Pons (tissue), 1 donor: Measurements from ENCODE around the gene ITIH4.

Experiments used
- DNase-seq: peaks from one replicate; pipeline ENCODE4 v3.0.0-alpha.2; 2016; ENCODE audit warnings: low spot score

Gene ITIH4

GRCh38 chr3:52798376-52798977 lies 32.0 kb downstream of the ITIH4 start:
- DNase-seq: no peak

- no peak for DNase-seq
These were observed 34.1 kb downstream of the ITIH4 start for GRCh38 chr3:52796411-52796810.

DNA sequence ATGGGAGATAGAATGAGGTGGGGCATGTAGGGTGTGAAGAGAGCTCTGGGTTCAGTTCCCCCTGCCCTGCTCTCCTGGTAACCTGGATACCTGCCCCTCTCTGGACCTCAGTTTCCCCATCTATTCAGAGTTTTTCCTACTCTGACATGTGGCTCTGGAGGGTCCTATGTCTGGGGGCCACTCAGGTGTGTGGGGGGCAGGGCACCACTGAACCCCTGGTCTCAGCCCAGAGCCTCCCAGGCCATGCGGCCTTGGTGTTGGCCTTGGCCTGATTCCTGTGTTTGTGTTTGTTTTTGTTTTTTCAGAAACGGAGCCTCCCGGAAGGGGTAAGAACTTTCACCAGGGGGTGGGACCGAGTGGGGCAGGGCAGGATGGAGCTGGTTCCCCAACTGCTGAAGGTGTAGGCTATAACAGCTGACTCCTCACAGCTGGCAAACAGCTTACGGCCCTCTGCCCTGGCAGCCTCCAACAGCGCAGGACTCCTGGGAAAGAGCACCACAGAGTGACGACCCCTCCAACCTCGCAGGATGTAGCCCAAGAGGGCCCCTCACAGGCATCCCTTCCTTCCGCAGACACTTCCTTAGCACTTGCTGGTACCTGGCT lies 35.1 kb downstream of the ITIH4 start:
- DNase-seq: no peak

DNA sequence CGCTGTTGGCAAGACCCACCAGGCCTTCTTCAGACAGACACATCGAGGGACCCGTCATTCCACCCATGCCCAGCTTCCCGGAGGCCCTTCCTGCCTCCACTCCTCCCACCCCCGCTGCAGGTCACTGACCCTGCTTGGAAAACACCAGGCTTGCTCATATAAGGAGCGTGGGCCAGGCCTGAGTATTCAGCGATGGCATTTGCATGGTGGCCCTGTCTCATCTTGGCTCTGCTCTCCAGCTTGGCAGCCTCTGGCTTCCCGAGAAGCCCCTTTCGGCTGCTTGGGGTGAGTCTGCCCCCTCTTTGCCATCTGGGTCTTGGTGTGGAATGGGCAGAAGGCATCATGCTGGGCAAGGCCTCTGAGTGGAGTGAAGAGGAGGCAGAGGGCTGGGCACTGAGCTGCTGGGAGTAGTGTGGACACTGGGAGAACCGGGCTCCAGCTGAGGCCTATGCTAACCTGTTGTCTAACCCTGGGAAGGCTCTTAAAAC lies 35.8 kb downstream of the ITIH4 start, which contains the start of gene ITIH3:
Gene ITIH3 (plus strand): TSS at position 185 of the 488 bp plus-strand sequence. CDS start 8 bp downstream, at position 193.
- DNase-seq: no peak

DNA sequence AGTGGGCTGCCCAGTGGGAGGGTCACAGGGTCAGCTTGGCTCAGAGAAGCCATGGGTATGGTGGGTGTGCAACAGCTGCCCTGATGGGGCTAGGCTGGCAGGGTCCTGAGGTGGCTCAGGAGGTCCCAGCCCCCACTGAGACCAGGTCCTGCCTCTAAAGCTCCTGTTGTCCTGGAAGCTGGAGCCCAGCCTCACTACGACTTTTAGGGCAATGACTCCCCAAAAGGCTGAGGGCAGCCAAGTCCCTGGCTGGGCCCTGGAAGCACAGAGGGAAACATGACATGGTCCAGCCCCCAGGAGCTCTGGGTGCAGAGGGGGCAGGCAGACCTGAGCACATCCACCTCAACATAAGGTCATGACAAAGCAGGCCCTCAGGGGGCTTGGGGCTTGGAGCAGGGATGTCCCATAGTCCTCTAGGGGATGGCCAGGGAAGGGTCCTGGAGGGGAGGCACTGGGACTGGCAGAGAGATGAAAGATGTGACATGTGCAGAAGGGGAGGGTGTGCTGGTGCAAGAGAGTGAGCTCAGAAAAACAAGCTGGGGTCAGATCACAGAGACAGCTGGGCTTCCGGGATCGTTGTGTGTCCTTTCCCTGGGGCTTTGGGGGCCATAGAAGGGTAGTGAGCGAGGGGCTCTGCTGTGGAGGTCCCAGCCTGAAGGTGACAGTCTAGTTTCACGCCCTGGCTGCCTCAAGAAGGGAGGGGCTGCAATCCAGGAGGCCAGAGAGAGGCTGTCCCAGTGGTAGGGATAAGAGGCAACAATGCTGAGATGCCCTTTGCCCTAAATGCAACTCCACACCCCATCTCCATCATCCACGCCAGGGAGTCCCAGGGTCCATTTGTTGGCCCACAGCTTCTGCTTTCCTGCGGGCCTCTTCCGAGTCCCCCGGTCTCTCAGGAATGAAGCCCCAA lies 36.5 kb downstream of the ITIH4 start:
- DNase-seq: no peak

DNA sequence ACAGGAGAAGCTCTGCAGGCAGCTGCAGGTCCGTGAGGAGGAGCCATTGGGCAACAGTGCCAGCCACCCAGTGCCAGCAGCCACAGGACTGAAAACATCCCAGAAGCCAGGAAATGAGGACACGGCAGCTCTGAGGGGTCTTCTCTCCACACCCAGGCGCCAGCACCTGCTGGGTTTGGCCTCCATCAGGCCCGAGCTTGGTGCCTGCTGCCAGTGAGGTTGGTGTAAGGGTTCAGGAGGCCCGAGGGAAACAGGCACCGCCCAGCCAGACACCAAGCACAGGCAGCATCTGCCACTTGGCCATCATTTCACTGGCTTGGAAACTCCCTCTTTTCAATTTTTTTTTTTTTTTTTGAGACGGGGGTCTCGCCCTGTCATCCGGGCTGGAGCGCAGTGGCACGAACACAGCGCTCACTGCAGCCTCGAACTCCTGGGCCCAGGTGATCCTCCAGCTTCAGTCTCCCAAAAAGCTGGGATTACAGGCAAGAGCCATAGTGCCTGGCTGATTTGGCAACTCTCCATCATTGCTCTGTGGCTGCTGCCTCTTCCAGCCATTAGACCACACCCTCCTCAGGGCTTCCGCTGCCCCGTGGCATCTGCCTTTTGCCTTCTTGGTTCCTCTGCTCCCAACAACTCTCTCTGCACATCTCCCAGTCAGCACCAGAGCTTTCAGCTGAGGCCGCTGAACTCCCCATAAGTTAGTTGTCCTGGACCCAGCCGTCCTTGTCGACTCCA lies 37.3 kb downstream of the ITIH4 start:
- no peak for DNase-seq

GRCh38 chr3:52792413-52792812 lies 38.1 kb downstream of the ITIH4 start:
- no peak for DNase-seq

DNA sequence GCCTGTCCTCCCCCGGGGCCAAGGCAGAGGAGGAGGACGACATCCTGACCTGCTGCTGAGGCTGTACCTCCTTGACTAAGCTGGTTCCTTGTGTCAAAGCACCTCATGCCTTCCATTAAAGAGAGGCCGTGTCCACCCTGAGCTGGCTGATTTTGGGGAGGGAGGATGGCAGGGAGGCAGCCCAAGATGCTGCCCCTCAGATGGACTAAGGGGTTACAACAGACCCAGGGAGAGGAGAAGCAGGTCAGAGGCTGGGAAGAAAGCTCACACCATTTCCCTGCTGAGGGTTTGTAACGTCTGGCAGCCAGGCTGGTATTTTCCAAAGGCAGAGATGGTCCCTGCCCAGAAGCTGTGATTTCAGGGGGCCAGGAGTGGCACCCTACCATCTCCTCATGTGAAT lies 38.5 kb downstream of the ITIH4 start:
- no peak for DNase-seq

DNA sequence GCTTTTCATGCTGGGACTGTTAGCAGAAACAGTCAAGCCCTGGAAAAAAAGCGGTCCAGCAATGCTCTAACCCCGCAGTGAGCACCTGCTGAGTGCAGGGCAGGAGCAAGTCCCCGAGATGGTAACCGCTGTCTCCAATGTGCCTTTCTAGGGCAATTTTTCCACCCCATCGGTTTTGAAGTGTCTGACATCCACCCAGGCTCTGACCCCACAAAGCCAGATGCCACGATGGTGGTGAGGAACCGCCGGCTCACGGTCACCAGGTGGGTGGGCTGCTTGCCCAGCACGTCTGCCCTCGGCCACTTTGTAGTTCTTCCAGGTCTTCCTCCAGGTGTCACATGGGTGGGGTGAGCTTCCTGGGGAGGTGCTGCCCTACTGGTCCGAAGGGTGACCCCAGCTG lies 39.1 kb downstream of the ITIH4 start:
- no peak for DNase-seq

- DNase-seq: no peak
These were observed 39.7 kb downstream of the ITIH4 start for GRCh38 chr3:52790741-52791140.

DNA sequence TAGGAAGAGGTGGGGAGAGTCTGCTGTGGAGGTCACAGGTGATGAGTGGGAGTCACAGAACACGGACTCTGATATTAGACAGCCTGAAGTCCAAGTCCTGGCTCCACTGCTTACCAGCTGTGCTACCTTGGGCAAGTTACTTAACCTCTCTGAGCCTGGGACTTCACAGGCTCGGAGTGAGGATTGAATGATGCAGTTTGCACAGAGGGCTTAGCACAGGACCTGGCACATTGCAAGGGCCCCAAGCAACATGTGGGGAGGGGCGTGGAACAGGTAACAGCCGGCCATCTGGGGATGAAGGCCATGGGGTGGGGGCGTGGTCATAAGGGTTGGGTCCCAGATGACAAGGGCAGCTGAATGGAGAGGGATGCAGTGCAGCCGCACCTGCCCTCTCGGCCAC lies 40.1 kb downstream of the ITIH4 start:
- no peak for DNase-seq

DNA sequence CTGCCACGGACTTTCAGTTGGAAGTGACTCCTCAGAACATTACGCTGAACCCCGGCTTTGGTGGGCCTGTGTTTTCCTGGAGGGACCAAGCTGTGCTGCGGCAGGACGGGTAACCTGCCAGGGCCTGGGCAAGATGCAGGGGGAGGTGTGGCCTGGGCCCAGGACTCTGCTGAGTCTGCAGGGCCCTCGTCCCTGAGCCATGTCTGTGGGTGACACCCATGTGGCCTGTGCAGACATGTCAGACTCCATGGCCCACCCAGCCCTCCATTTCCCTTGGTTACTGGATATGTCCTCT lies 40.8 kb downstream of the ITIH4 start:
- DNase-seq: no peak

DNA sequence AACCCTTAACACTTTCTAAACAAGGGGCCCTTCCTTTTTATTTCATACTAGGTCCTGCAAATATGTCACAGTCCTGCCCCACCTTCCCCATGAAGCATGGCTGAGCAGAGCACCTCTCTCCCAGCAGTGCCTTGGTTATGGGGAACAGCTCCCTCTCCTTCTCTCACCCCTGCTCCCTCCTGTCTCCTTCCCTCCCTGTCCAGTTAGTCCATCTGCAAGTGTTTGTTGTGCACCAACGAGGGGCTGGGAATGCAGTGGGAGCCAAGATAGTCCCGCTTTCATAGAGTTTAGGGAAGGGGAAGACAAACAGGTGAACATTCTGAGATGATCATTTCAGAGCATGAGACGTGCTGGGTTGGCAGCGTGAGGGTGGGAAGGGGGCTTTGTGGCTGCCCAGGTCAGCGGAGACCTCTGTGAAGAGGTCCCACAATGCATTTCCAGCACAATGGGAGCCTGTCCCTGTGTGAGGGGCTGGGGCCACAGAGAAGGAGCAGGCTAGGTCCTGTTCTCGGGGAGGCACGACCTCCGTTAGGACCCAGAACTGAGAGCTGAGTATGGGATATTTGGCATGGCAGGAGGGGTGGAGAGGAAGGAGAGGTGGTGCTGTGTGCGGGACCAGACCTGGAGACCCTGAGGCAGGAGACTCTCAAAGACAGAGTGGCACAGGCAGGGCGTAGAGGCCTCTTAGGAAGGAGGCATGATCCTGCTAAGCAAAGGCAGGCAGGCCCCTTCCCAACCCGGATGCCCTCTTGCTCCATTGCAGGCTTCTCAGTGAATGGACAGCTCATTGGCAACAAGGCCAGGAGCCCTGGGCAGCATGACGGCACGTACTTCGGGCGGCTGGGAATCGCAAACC lies 41.4 kb downstream of the ITIH4 start:
- no peak for DNase-seq

DNA sequence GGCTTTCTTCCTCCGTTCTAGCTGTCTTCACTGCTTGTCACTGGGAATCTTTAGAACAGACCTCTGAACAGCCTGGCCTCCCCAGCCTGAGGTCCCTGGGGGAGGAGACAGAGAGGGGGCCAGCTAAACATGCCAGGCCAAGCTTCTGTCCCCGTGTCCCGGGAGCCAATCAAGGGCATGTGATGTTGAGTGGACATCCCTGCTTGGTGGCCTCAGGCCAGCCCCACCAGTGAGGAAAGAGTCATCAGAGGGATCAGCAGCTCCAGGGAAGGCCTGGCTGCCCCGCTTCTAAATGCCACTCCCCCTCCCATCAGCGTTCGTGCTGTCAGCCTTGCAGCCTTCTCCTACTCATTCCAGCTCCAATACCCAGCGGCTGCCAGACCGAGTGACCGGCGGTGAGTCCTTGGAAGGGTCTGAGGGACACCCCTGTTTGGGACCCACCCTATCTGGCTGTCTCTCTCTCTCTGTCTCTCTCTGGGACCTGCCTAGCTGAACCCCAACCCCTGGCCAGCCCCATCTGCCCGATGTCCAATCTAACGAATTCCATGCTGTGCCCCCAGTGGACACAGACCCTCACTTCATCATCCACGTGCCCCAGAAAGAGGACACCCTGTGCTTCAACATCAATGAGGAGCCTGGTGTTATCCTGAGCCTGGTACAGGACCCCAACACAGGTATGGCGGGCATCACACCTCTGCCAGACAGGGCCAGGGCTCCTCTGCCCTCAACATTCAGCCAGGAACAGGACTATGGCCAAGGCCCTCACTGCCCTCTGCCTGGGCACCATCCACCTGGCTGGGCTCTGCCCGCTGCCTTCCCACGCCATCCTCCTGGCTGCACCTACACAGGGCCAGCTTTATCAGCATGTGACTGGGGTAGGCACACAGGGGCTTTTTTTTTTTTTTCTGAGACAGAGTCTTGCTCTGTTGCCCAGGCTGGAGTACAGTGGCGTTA lies 42.5 kb downstream of the ITIH4 start:
- DNase-seq: no peak

GRCh38 chr3:52787246-52787645 lies 43.2 kb downstream of the ITIH4 start:
- DNase-seq: no peak

- DNase-seq: no peak
These were observed 43.9 kb downstream of the ITIH4 start for GRCh38 chr3:52786330-52787215.

- no peak for DNase-seq
These were observed 45.4 kb downstream of the ITIH4 start for GRCh38 chr3:52784931-52785590.

GRCh38 chr3:52784021-52784621 lies 46.4 kb downstream of the ITIH4 start:
- no peak for DNase-seq
